HepG2 (cell line): ENCODE data around the gene SCAI. TPM values are rescaled to one million over a fixed set of nuclear protein-coding genes. Genes with fewer than 3 reads are reported as not detected.

Source experiments
- ARNT2 ChIP-seq: sonication (generic); formaldehyde crosslinking; IDR thresholded peaks from 2 replicates; pipeline ENCODE4 v1.8.0; 2022; ENCODE audit warnings: mild to moderate bottlenecking, low read depth, missing genetic modification reagents, moderate library complexity
- BCL3 ChIP-seq: sonication (generic); formaldehyde crosslinking; IDR thresholded peaks from 2 replicates; pipeline ENCODE4 v1.5.1; 2020; ENCODE audit warnings: mild to moderate bottlenecking, missing genetic modification reagents, moderate library complexity
- FOSL1 ChIP-seq: sonication (generic); formaldehyde crosslinking; IDR thresholded peaks from 2 replicates; pipeline ENCODE4 v1.9.0; 2021; ENCODE audit warnings: missing genetic modification reagents, borderline replicate concordance
- IKZF1 ChIP-seq: fragments of 450-650 bp; IDR thresholded peaks from 2 replicates; pipeline ENCODE4 v1.7.1; 2016
- JARID2 ChIP-seq: sonication (generic); formaldehyde crosslinking; IDR thresholded peaks from 2 replicates; pipeline ENCODE4 v1.8.1; 2023; ENCODE audit warnings: missing genetic modification reagents, inconsistent platforms; ENCODE audit not compliant: insufficient replicate concordance
- KDM1A ChIP-seq: IDR thresholded peaks from 2 replicates; pipeline ENCODE4 v1.6.1; 2016; ENCODE audit warnings: missing compliant biosample characterization
- KDM2A ChIP-seq: sonication (generic); formaldehyde crosslinking; IDR thresholded peaks from 2 replicates; pipeline ENCODE4 v1.4.0; 2020; ENCODE audit warnings: low read depth, missing genetic modification reagents, borderline replicate concordance
- KMT2A ChIP-seq: sonication (generic); formaldehyde crosslinking; IDR thresholded peaks from 2 replicates; pipeline ENCODE4 v1.4.0; 2020; ENCODE audit warnings: missing genetic modification reagents
- KMT2B ChIP-seq: IDR thresholded peaks from 2 replicates; pipeline ENCODE4 v1.6.1; 2016; ENCODE audit warnings: missing genetic modification reagents, missing compliant biosample characterization
- MXD3 ChIP-seq: IDR thresholded peaks from 2 replicates; pipeline ENCODE4 v1.6.1; 2016; ENCODE audit warnings: mild to moderate bottlenecking, missing biosample characterization, missing genetic modification reagents
- NCOA1 ChIP-seq: sonication (generic); formaldehyde crosslinking; IDR thresholded peaks from 2 replicates; pipeline ENCODE4 v1.9.0; 2021; ENCODE audit warnings: missing genetic modification reagents
- NFYB ChIP-seq: sonication (generic); formaldehyde crosslinking; IDR thresholded peaks from 2 replicates; pipeline ENCODE4 v1.4.0; 2020; ENCODE audit warnings: missing genetic modification reagents
- PAX8 ChIP-seq: sonication (generic); formaldehyde crosslinking; IDR thresholded peaks from 2 replicates; pipeline ENCODE4 v1.8.0; 2022; ENCODE audit warnings: mild to moderate bottlenecking, missing genetic modification reagents, borderline replicate concordance
- POLR2A ChIP-seq, 2 experiments: IDR thresholded peaks; 2 replicates each; pipeline ENCODE4 v1.6.1; 2011; ENCODE audit warnings: low read depth in 2 of 2, low read length in 2 of 2, mild to moderate bottlenecking in 1 of 2, moderate library complexity in 1 of 2; ENCODE audit not compliant: insufficient read depth in 1 of 2
- REL ChIP-seq: sonication (generic); formaldehyde crosslinking; conservative IDR thresholded peaks from 2 replicates; pipeline ENCODE4 v1.8.0; 2022; ENCODE audit warnings: mild to moderate bottlenecking, missing genetic modification reagents, moderate library complexity
- SAFB2 ChIP-seq: sonication (generic); formaldehyde crosslinking; IDR thresholded peaks from 2 replicates; pipeline ENCODE4 v1.5.1; 2020; ENCODE audit warnings: missing genetic modification reagents, low read depth, mild to moderate bottlenecking, borderline replicate concordance
- SALL1 ChIP-seq: sonication (generic); formaldehyde crosslinking; IDR thresholded peaks from 2 replicates; pipeline ENCODE4 v1.8.0; 2022; ENCODE audit warnings: mild to moderate bottlenecking, missing genetic modification reagents
- SMC3 ChIP-seq: IDR thresholded peaks from 2 replicates; pipeline ENCODE4 v1.6.1; 2011; ENCODE audit warnings: low read length, improper control_type of control experiment
- YEATS2 ChIP-seq: sonication (generic); formaldehyde crosslinking; IDR thresholded peaks from 2 replicates; pipeline ENCODE4 v1.4.0; 2020; ENCODE audit warnings: missing genetic modification reagents, borderline replicate concordance
- ZBTB20 ChIP-seq: sonication (generic); formaldehyde crosslinking; IDR thresholded peaks from 2 replicates; pipeline ENCODE4 v1.8.1; 2023; ENCODE audit warnings: missing genetic modification reagents, low read depth, mild to moderate bottlenecking, borderline replicate concordance
- ZFP1 ChIP-seq: IDR thresholded peaks from 2 replicates; pipeline ENCODE4 v1.6.1; 2016
- ZFP41 ChIP-seq: sonication (generic); formaldehyde crosslinking; IDR thresholded peaks from 2 replicates; pipeline ENCODE4 v1.4.0; 2020; ENCODE audit warnings: mild to moderate bottlenecking, missing genetic modification reagents, borderline replicate concordance
- ZKSCAN8 ChIP-seq: IDR thresholded peaks from 2 replicates; pipeline ENCODE4 v1.6.1; 2016; ENCODE audit warnings: borderline replicate concordance, missing genetic modification reagents, missing compliant biosample characterization
- ZNF138 ChIP-seq: sonication (generic); formaldehyde crosslinking; IDR thresholded peaks from 2 replicates; pipeline ENCODE4 v1.5.0; 2020; ENCODE audit warnings: mild to moderate bottlenecking, low read depth, missing genetic modification reagents
- ZNF335 ChIP-seq: sonication (generic); formaldehyde crosslinking; IDR thresholded peaks from 2 replicates; pipeline ENCODE4 v1.4.0; 2020; ENCODE audit warnings: missing genetic modification reagents
- ZNF451 ChIP-seq: sonication (generic); formaldehyde crosslinking; IDR thresholded peaks from 2 replicates; pipeline ENCODE4 v1.5.0; 2020; ENCODE audit warnings: mild to moderate bottlenecking, missing genetic modification reagents
- ZNF496 ChIP-seq: sonication (generic); formaldehyde crosslinking; IDR thresholded peaks from 2 replicates; pipeline ENCODE4 v1.8.1; 2023; ENCODE audit warnings: mild to moderate bottlenecking, moderate library complexity, missing genetic modification reagents; ENCODE audit not compliant: insufficient replicate concordance
- ZNF543 ChIP-seq: sonication (generic); formaldehyde crosslinking; IDR thresholded peaks from 2 replicates; pipeline ENCODE4 v1.4.0; 2020; ENCODE audit warnings: mild to moderate bottlenecking, missing genetic modification reagents
- ZNF709 ChIP-seq: sonication (generic); formaldehyde crosslinking; IDR thresholded peaks from 2 replicates; pipeline ENCODE4 v1.5.0; 2020; ENCODE audit warnings: mild to moderate bottlenecking, missing genetic modification reagents
- ZNF776 ChIP-seq: sonication (generic); formaldehyde crosslinking; IDR thresholded peaks from 2 replicates; pipeline ENCODE4 v1.4.0; 2020; ENCODE audit warnings: mild to moderate bottlenecking, missing genetic modification reagents
- polyA plus RNA-seq, 8 experiments: library from polyadenylated mRNA; depleted of rRNA in 3 of 8; stranded (reverse) in 7 of 8; unstranded in 1 of 8; fragments of >200 nt; fragmentation: Illumina TruSeq in 4 of 8; extraction: Trizol in 4 of 8; gene quantifications; 2 replicates each; pipeline versions ENCODE4 v1.2.1 to v1.2.3, GENCODE V29; 2011 to 2016; ENCODE audit warnings: low read depth in 4 of 8, missing spikeins in 1 of 8, mixed read lengths in 1 of 8; ENCODE audit not compliant: insufficient read depth in 1 of 8
- total RNA-seq, 5 experiments: library from RNA; depleted of rRNA; stranded (reverse); fragments of >200 nt; fragmentation: Illumina TruSeq; extraction: Trizol; gene quantifications; 2 replicates each; pipeline ENCODE4 v1.2.3, GENCODE V29; 2016; ENCODE audit warnings: low read depth in 1 of 5
- TF ChIP-seq, protein P1 (sequence below): sonication (generic); formaldehyde crosslinking; IDR thresholded peaks from 2 replicates; pipeline ENCODE4 v1.4.0; 2020; ENCODE audit warnings: low read depth, mild to moderate bottlenecking, missing genetic modification reagents

Gene SCAI
- total and polyA plus RNA-seq, 2 of the 13 experiments (the other 11 are each of a cell fraction or from before 2014, with no cell fraction given), result 4.4 to 8.4 TPM

- TF ChIP-seq ZNF543 (CRISPR knock-in tag), result no peak
- TF ChIP-seq KDM2A (CRISPR knock-in tag), result peak; percentile 94
- TF ChIP-seq KMT2A (CRISPR knock-in tag), result peak; percentile 81
- no peak for TF ChIP-seq BCL3 (CRISPR knock-in tag)
- peak; percentile 59; the same call in 1 of the 2 replicates for TF ChIP-seq ZNF335 (CRISPR knock-in tag)
- peak; percentile 48; the same call in 1 of the 2 replicates for TF ChIP-seq ARNT2 (CRISPR knock-in tag)
- no peak for TF ChIP-seq SMC3
- TF ChIP-seq ZBTB20 (CRISPR knock-in tag), result no peak
- no peak for TF ChIP-seq IKZF1
- TF ChIP-seq ZNF451, result no peak
- TF ChIP-seq SAFB2 (CRISPR knock-in tag), result no peak
- no peak for TF ChIP-seq FOSL1 (CRISPR knock-in tag)
- TF ChIP-seq SALL1, result peak; percentile 62
- peak; percentile 50 to 62 for TF ChIP-seq POLR2A (IDR thresholded peaks at IDR 0.05; ENCODE audit: insufficient read depth in 1 of 2, low read depth in 2 of 2, low read length in 2 of 2)
- no peak for TF ChIP-seq ZNF496 (CRISPR knock-in tag)
- TF ChIP-seq YEATS2 (CRISPR knock-in tag), result peak; percentile 94
- peak; percentile 66; the same call in 1 of the 2 replicates for TF ChIP-seq ZKSCAN8
- TF ChIP-seq ZFP1 (CRISPR knock-in tag), result peak; percentile 87
- 0 out of 2 replicates have a peak, but pooled peaks have one; percentile 21 for TF ChIP-seq MXD3 (CRISPR knock-in tag)
- peak; percentile 49; the same call in 1 of the 2 replicates for TF ChIP-seq KDM1A (CRISPR knock-in tag)
- no peak for TF ChIP-seq ZFP41 (CRISPR knock-in tag)
- TF ChIP-seq KMT2B (CRISPR knock-in tag), result peak; percentile 88
- peak; percentile 32; the same call in 1 of the 2 replicates for TF ChIP-seq NFYB (CRISPR knock-in tag)
- no peak for TF ChIP-seq REL
- TF ChIP-seq PAX8, result no peak
- TF ChIP-seq ZNF138 (CRISPR knock-in tag), result no peak
- no peak for TF ChIP-seq ZNF776 (CRISPR knock-in tag)
- 0 out of 2 replicates have a peak, but pooled peaks have one; percentile 28 for TF ChIP-seq ZNF709 (CRISPR knock-in tag)
- TF ChIP-seq, protein P1, sequence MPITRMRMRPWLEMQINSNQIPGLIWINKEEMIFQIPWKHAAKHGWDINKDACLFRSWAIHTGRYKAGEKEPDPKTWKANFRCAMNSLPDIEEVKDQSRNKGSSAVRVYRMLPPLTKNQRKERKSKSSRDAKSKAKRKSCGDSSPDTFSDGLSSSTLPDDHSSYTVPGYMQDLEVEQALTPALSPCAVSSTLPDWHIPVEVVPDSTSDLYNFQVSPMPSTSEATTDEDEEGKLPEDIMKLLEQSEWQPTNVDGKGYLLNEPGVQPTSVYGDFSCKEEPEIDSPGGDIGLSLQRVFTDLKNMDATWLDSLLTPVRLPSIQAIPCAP, result no peak
- no peak for TF ChIP-seq JARID2
- TF ChIP-seq NCOA1 (CRISPR knock-in tag), result peak; percentile 14; the same call in 1 of the 2 replicates
These were observed 46.3 kb upstream of the SCAI start, which contains the start of gene PPP6C (continued) for GRCh38 chr9:125189361-125190289.
